GM12878 (cell line): ENCODE measurements around the gene SHROOM2. TPM values are rescaled to one million over a fixed set of nuclear protein-coding genes. Genes with fewer than 3 reads are reported as not detected.
A peak's percentile ranks its signal among the peaks of the same experiment; 100 is the strongest.

ENCODE experiments used
- ATAC-seq: fragments of 200-7000 bp; cut with Tn5 transposase; 3 replicates; pipeline ENCODE4 v1.9.1; 2020; ENCODE audit warnings: mild to moderate bottlenecking, moderate library complexity
- BruUV-seq: library from RNA; stranded (reverse); fragments of 400-500 nt; replicated peaks from 2 replicates; lab custom pipeline; 2021; lab: Mats Ljungman, UMichigan
- CTCF ChIA-PET: fragments of 300-600 bp; sonication (Branson Sonifier 250); formaldehyde crosslinking; extraction: SDS; loops from one replicate; lab custom pipeline; 2021; ENCODE audit warnings: inconsistent platforms; lab: Yijun Ruan, JAX
- POLR2A ChIA-PET: fragments of 350-600 bp; formaldehyde crosslinking; extraction: SDS; loops from one replicate; lab custom pipeline; 2021; ENCODE audit warnings: inconsistent platforms; lab: Charles Lee
- RAD21 ChIA-PET: fragments of 300-600 bp; sonication (Branson Sonifier 250); formaldehyde crosslinking; loops from one replicate; lab custom pipeline; 2023; ENCODE audit warnings: antibody characterized with exemption; ENCODE audit not compliant: unreplicated experiment; lab: Charles Lee
- SMC1A ChIA-PET: fragments of 300-600 bp; sonication (Branson Sonifier 250); formaldehyde crosslinking; loops from one replicate; lab custom pipeline; 2023; ENCODE audit not compliant: unreplicated experiment, uncharacterized antibody; lab: Charles Lee
- DNase-seq: peaks from one replicate; pipeline ENCODE4 v3.0.0-alpha.2; 2011; ENCODE audit warnings: low read depth, low spot score
- FAIRE-seq: peaks from 3 replicates; lab custom pipeline; 2011; peaks lifted over from hg19 to GRCh38; lab: Jason Lieb, UNC
- H2AFZ ChIP-seq: 2 replicates; pipeline ENCODE4 v1.6.0; 2011; ENCODE audit warnings: low read depth, low read length, control low read depth; ENCODE audit not compliant: control insufficient read depth
- H3K27ac ChIP-seq: 2 replicates; pipeline ENCODE4 v1.5.1; 2011; ENCODE audit warnings: control low read depth; ENCODE audit not compliant: control insufficient read depth, insufficient read depth
- H3K27me3 ChIP-seq, 2 experiments: replicated peaks in 1 of 2; 2 replicates each; pipeline versions ENCODE4 v1.6.0 to v1.6.1; 2011; ENCODE audit warnings: low read length in 1 of 2; ENCODE audit not compliant: control insufficient read depth in 2 of 2, insufficient read depth in 2 of 2
- H3K36me3 ChIP-seq, 2 experiments: 2 replicates each; pipeline ENCODE4 v1.5.1; 2011; ENCODE audit warnings: low read length in 1 of 2; ENCODE audit not compliant: control insufficient read depth in 2 of 2, insufficient read depth in 2 of 2
- H3K4me1 ChIP-seq: 2 replicates; pipeline ENCODE4 v1.6.1; 2011; ENCODE audit warnings: mild to moderate bottlenecking, low read length, moderate library complexity, mixed read lengths; ENCODE audit not compliant: control insufficient read depth, insufficient read depth
- H3K4me2 ChIP-seq: 2 replicates; pipeline ENCODE4 v1.6.0; 2011; ENCODE audit warnings: control low read depth; ENCODE audit not compliant: control insufficient read depth, insufficient read depth
- H3K4me3 ChIP-seq: fragments of 200-600 bp; sonication (generic); 2 replicates; pipeline ENCODE4 v1.5.1; 2016
- H3K79me2 ChIP-seq: 2 replicates; pipeline ENCODE4 v1.6.0; 2011; ENCODE audit warnings: low read length; ENCODE audit not compliant: control insufficient read depth, insufficient read depth
- H3K9ac ChIP-seq: 2 replicates; pipeline ENCODE4 v1.8.0; 2011; ENCODE audit warnings: low read length, control low read depth, mixed read lengths; ENCODE audit not compliant: control insufficient read depth, insufficient read depth
- H3K9me3 ChIP-seq: replicated peaks from 3 replicates; pipeline ENCODE4 v1.5.1; 2011; ENCODE audit warnings: mild to moderate bottlenecking, low read length; ENCODE audit not compliant: control insufficient read depth, insufficient read depth
- H4K20me1 ChIP-seq: 2 replicates; pipeline ENCODE4 v1.6.0; 2011; ENCODE audit not compliant: control insufficient read depth, insufficient read depth
- BHLHE40 ChIP-seq, 2 experiments: fragments of 450-650 bp in 1 of 2; IDR thresholded peaks; 2 replicates each; pipeline ENCODE4 v1.6.1; 2011 to 2017; ENCODE audit warnings: low read depth in 2 of 2, borderline replicate concordance in 1 of 2, improper control_type of control experiment in 1 of 2, low read length in 1 of 2, mild to moderate bottlenecking in 1 of 2
- HDAC2 ChIP-seq: fragments of 200-600 bp; sonication (generic); IDR thresholded peaks from 2 replicates; pipeline ENCODE4 v1.6.1; 2017
- MTA3 ChIP-seq: IDR thresholded peaks from 2 replicates; pipeline ENCODE4 v1.6.1; 2012; ENCODE audit warnings: low read length, inconsistent platforms, borderline replicate concordance
- MXI1 ChIP-seq: fragments of 150-350 bp; IDR thresholded peaks from 2 replicates; pipeline ENCODE4 v1.6.1; 2011; ENCODE audit warnings: low read depth, mild to moderate bottlenecking, inconsistent platforms, low read length, improper control_type of control experiment
- PBX3 ChIP-seq: IDR thresholded peaks from 2 replicates; pipeline ENCODE4 v1.6.1; 2011; ENCODE audit warnings: mild to moderate bottlenecking, low read depth, low read length, moderate library complexity; ENCODE audit not compliant: insufficient replicate concordance
- PRDM15 ChIP-seq: fragments of 450-650 bp; formaldehyde crosslinking; IDR thresholded peaks from 2 replicates; pipeline ENCODE4 v1.4.0; 2020; ENCODE audit warnings: mild to moderate bottlenecking, moderate library complexity
- SMAD1 ChIP-seq: fragments of 450-650 bp; IDR thresholded peaks from 2 replicates; pipeline ENCODE4 v1.6.1; 2018; ENCODE audit warnings: mild to moderate bottlenecking, low read depth; ENCODE audit not compliant: partially characterized antibody
- TARDBP ChIP-seq: IDR thresholded peaks from 2 replicates; pipeline ENCODE4 v1.6.1; 2016; ENCODE audit warnings: borderline replicate concordance
- ZNF207 ChIP-seq: fragments of 450-650 bp; IDR thresholded peaks from 2 replicates; pipeline ENCODE4 v1.6.1; 2014; ENCODE audit warnings: antibody characterized with exemption, mild to moderate bottlenecking, borderline replicate concordance
- ZSCAN29 ChIP-seq: fragments of 450-650 bp; IDR thresholded peaks from 2 replicates; pipeline ENCODE4 v1.6.1; 2017; ENCODE audit warnings: mild to moderate bottlenecking, moderate library complexity
- WGBS: methylation state at CpG from one replicate; pipeline ENCODE4 v1.1.6; 2016; ENCODE audit warnings: low lambda C conversion rate; ENCODE audit not compliant: insufficient replicate concordance, insufficient coverage; ENCODE audit errors: missing lambda C conversion rate; 5-methylcytosine and 5-hydroxymethylcytosine counted together
- in situ Hi-C: fragments of 300-500 bp; cut with MboI; formaldehyde crosslinking; loops from 9 replicates; pipeline ENCODE4 v1.14.3; 2018; ENCODE audit warnings: mixed read lengths
- intact Hi-C: fragments of 100-400 bp; cut with micrococcal nuclease; formaldehyde crosslinking; loops from one replicate; pipeline ENCODE4 v1.14.2; 2022; ENCODE audit not compliant: unreplicated experiment
- polyA plus RNA-seq, 11 experiments: library from polyadenylated mRNA; depleted of rRNA in 4 of 11; unstranded in 6 of 11; stranded (reverse) in 5 of 11; fragments of >200 nt; fragmentation: Nextera tagmentation in 4 of 11; fragmentation: Illumina TruSeq in 1 of 11; extraction: Ambion mirVana in 4 of 11; extraction: Trizol in 1 of 11; gene quantifications; 1 replicate in 1 of 11; 2 replicates in 10 of 11; pipeline versions ENCODE4 v1.2.1 to v1.2.3, GENCODE V29; 2011 to 2016; ENCODE audit warnings: inconsistent platforms in 2 of 11, missing spikeins in 2 of 11, low read depth in 1 of 11
- total RNA-seq, 4 experiments: library from RNA; depleted of rRNA in 3 of 4; stranded (reverse); fragments of >200 nt in 3 of 4; fragmentation: Illumina TruSeq in 1 of 4; extraction: Trizol in 1 of 4; gene quantifications; 2 replicates each; pipeline versions ENCODE4 v1.2.1 to v1.2.3, GENCODE V29; 2013 to 2021

Gene SHROOM2
- total and polyA plus RNA-seq, 10 of the 15 experiments (the other 5 are each of a cell fraction or from before 2014, with no cell fraction given) = under 0.01 to 0.15 (median 0.09) TPM; not detected in 2

GRCh38 chrX:9983441-9983840 lies 197.2 kb downstream of the SHROOM2 start:
- Histone ChIP-seq H3K79me2 (no peaks in the 10 kb centered on the region), H4K20me1 (no peaks in the 10 kb centered on the region)
- no peak for FAIRE-seq
- RAD21 ChIA-PET = interaction anchor here (1.0 to 3.1 kb wide), 2 partner anchors 13 to 135 kb away, joined by 5 to 12 read pairs; no protein-coding TSS in a partner anchor
- no peak for TF ChIP-seq ZNF207
- TF ChIP-seq BHLHE40 (IDR thresholded peaks at IDR 0.05; ENCODE audit: borderline replicate concordance in 1 of 2, low read depth in 2 of 2, low read length in 1 of 2) = peak in 1 of 2 experiments; percentile 12; a peak in 1 of 4 replicates
- TF ChIP-seq, all 136 proteins: peak for 1
- Histone ChIP-seq H3K4me3 (no peak overlapping the region), H3K4me1 (no peaks in the 10 kb centered on the region), H3K4me2 (no peak overlapping the region), H2AFZ (no peak overlapping the region), H3K27ac (no peak overlapping the region), H3K27me3 (no peaks in the 10 kb centered on the region), H3K36me3 (no peaks in the 10 kb centered on the region), H3K9ac (no peak overlapping the region), H3K9me3 (no peaks in the 10 kb centered on the region)
- intact Hi-C loops = loop anchor here (10.0 kb wide), 1 partner anchor 1169 kb away; no protein-coding TSS in a partner anchor
- 61% methylated on average over 18 of the region's 18 CpGs for WGBS
- SMC1A ChIA-PET = interaction anchor here (0.8 to 1.6 kb wide), 5 partner anchors 28 to 135 kb away, joined by 3 to 5 read pairs (median 3); no protein-coding TSS in a partner anchor
- CTCF ChIA-PET = interaction anchor here (1.6 to 4.8 kb wide), 3 partner anchors 14 to 136 kb away, joined by 4 to 44 read pairs (median 6); no protein-coding TSS in a partner anchor
- POLR2A ChIA-PET = interaction anchor here (0.6 kb wide), 1 partner anchor 19 kb away, joined by 7 read pairs; no protein-coding TSS in a partner anchor
- no peak for DNase-seq
- in situ Hi-C loops = loop anchor here (25.0 kb wide), 2 partner anchors 629 to 1129 kb away; partner anchors contain the start of genes HCCS and MID1
- no peak for ATAC-seq
- BruUV-seq = no TSS peak

GRCh38 chrX:9983846-9984245 lies 197.6 kb downstream of the SHROOM2 start:
- no peaks in the 10 kb centered on the region for H3K27me3 ChIP-seq
- no peak for ATAC-seq
- intact Hi-C loops = loop anchor here (10.0 kb wide), 1 partner anchor 1169 kb away; no protein-coding TSS in a partner anchor
- ChIA-PET CTCF (interaction anchor here (1.6 to 4.8 kb wide), 2 partner anchors 14 to 135 kb away, joined by 6 to 44 read pairs; no protein-coding TSS in a partner anchor), RAD21 (interaction anchor here (3.1 kb wide), 1 partner anchor 135 kb away, joined by 12 read pairs; no protein-coding TSS in a partner anchor), SMC1A (interaction anchor here (1.5 to 1.6 kb wide), 2 partner anchors 29 to 95 kb away, joined by 3 to 5 read pairs; no protein-coding TSS in a partner anchor), POLR2A (no interaction called here)
- no peak overlapping the region for H3K27ac ChIP-seq
- H4K20me1 ChIP-seq = no peaks in the 10 kb centered on the region
- H3K36me3 ChIP-seq = no peaks in the 10 kb centered on the region
- H2AFZ ChIP-seq = no peak overlapping the region
- H3K9ac ChIP-seq = no peak overlapping the region
- H3K4me3 ChIP-seq = no peak overlapping the region
- no peak overlapping the region for H3K4me2 ChIP-seq
- no peaks in the 10 kb centered on the region for H3K9me3 ChIP-seq
- in situ Hi-C loops = loop anchor here (25.0 kb wide), 2 partner anchors 628 to 1128 kb away; partner anchors contain the start of genes HCCS and MID1
- no peak for DNase-seq
- FAIRE-seq = no peak
- H3K4me1 ChIP-seq = no peaks in the 10 kb centered on the region
- 65% methylated on average over 11 of the region's 11 CpGs for WGBS
- BruUV-seq = no TSS peak
- H3K79me2 ChIP-seq = no peaks in the 10 kb centered on the region
- no peak for TF ChIP-seq HDAC2
- TF ChIP-seq PBX3 = no peak
- TF ChIP-seq TARDBP = no peak
- TF ChIP-seq PRDM15 (CRISPR knock-in tag) = no peak
- TF ChIP-seq ZSCAN29 = no peak
- no peak for TF ChIP-seq MTA3
- no peak for TF ChIP-seq SMAD1
- TF ChIP-seq MXI1 = no peak
